Right lobe of liver (tissue), 6 donors: Measurements from ENCODE around the gene PIEZO2. TPM values are rescaled to one million over a fixed set of nuclear protein-coding genes. Genes with fewer than 3 reads are reported as not detected.

Source experiments
- ATAC-seq, 4 donors: fragments of 200-7000 bp; cut with Tn5 transposase; one replicate each; pipeline ENCODE4 v1.9.1; 2020; ENCODE audit warnings: mild to moderate bottlenecking in 4 of 4, moderate library complexity in 4 of 4
- DNase-seq, 3 donors: peaks; one replicate each; pipeline ENCODE4 v3.0.0-alpha.2; 2020
- H3K27ac ChIP-seq, 3 donors: fragments of 200-600 bp; one replicate each; pipeline ENCODE4 v1.8.0; 2022
- H3K27me3 ChIP-seq, 2 donors: fragments of 200-600 bp; one replicate each; pipeline ENCODE4 v1.8.0; 2022
- H3K36me3 ChIP-seq, 4 donors: fragments of 200-600 bp; sonication (generic) in 1 of 4; one replicate each; pipeline versions ENCODE4 v1.5.1 to v1.8.0; 2017 to 2022; ENCODE audit warnings: control low read depth in 1 of 4
- H3K4me1 ChIP-seq, 4 donors: fragments of 200-600 bp; sonication (generic) in 1 of 4; one replicate each; pipeline versions ENCODE4 v1.5.1 to v1.8.0; 2017 to 2022; ENCODE audit warnings: control low read depth in 1 of 4
- H3K4me3 ChIP-seq, 3 donors: fragments of 200-600 bp; one replicate each; pipeline ENCODE4 v1.8.0; 2022
- H3K9me3 ChIP-seq, 4 donors: fragments of 200-600 bp; sonication (generic) in 1 of 4; one replicate each; pipeline versions ENCODE4 v1.5.1 to v1.8.0; 2017 to 2022; ENCODE audit warnings: control low read depth in 1 of 4
- CTCF ChIP-seq, 4 donors: fragments of 200-600 bp in 3 of 4; fragments of 450-650 bp in 1 of 4; IDR thresholded peaks; one replicate each; pipeline versions ENCODE4 v1.5.1 to v1.8.0; 2016 to 2022; ENCODE audit warnings: antibody characterized with exemption in 4 of 4, mild to moderate bottlenecking in 2 of 4
- POLR2A ChIP-seq: fragments of 450-650 bp; IDR thresholded peaks from one replicate; pipeline ENCODE4 v1.6.1; 2017; ENCODE audit warnings: antibody characterized with exemption, mild to moderate bottlenecking
- WGBS: methylation state at CpG from one replicate; pipeline ENCODE4 v1.1.6; 2018; ENCODE audit warnings: low coverage, low lambda C conversion rate; ENCODE audit not compliant: insufficient coverage; ENCODE audit errors: missing lambda C conversion rate; 5-methylcytosine and 5-hydroxymethylcytosine counted together
- intact Hi-C, 2 donors: fragments of 100-400 bp; cut with DNase I; formaldehyde crosslinking; loops; one replicate each; pipeline versions ENCODE4 v1.11.2 to v1.14.1; 2022
- total RNA-seq, 6 experiments: library from RNA; depleted of rRNA in 2 of 6; stranded (reverse); fragments of >200 nt in 2 of 6; fragmentation: NEBNext Ultra II Directional in 3 of 6; extraction: Animal tissue kit (Norgen Biotek cat#: 25700) in 3 of 6; gene quantifications; one replicate each; pipeline versions ENCODE4 v1.1.0 to v1.2.4, GENCODE V29; 2016 to 2023
- donor health status: DM: no; HTN: yes; CAD: no.
- donor health status: DM: no; HTN: no; CAD: no.
- donor health status: DM: no; HTN: no; CAD: no.
- donor health status: DM: no; HTN: yes; CAD: no.
- donor health status: DM: no; HTN: yes; CAD: no.

Gene PIEZO2
- total RNA-seq, 6 experiments from 2014 or later = 6.6 to 16.9 (median 10.1) TPM

- DNase-seq = no peak
- Histone ChIP-seq H3K4me3 (no peak overlapping the region), H3K4me1 (no peaks in the 10 kb centered on the region), H3K36me3 (no peaks in the 10 kb centered on the region), H3K9me3 (peaks cover 2 to 10% (median 8%) of the 10 kb centered on the region in 4 donors), H3K27me3 (no peaks in the 10 kb centered on the region), H3K27ac (no peak overlapping the region)
- 96% methylated on average over 5 of the region's 5 CpGs for WGBS
- TF ChIP-seq CTCF (IDR thresholded peaks at IDR 0.05) (no peak), POLR2A (no peak)
- intact Hi-C loops = loop anchor here (10.0 kb wide), 2 partner anchors 56 to 174 kb away; no protein-coding TSS in a partner anchor
- no peak for ATAC-seq
These were observed 200.9 kb downstream of the PIEZO2 start for GRCh38 chr18:10948421-10948820.

GRCh38 chr18:10946058-10946457 lies 203.3 kb downstream of the PIEZO2 start:
- intact Hi-C loops = loop anchor here (10.0 kb wide), 2 partner anchors 59 to 171 kb away; no protein-coding TSS in a partner anchor
- H3K36me3 ChIP-seq = no peaks in the 10 kb centered on the region
- no peaks in the 10 kb centered on the region for H3K27me3 ChIP-seq
- H3K27ac ChIP-seq = no peak overlapping the region
- DNase-seq (no peak), ATAC-seq (no peak)
- H3K4me3 ChIP-seq = no peak overlapping the region
- H3K4me1 ChIP-seq = no peaks in the 10 kb centered on the region
- TF ChIP-seq CTCF (IDR thresholded peaks at IDR 0.05) (no peak), POLR2A (no peak)
- peaks cover 2 to 10% (median 8%) of the 10 kb centered on the region in 4 donors for H3K9me3 ChIP-seq

GRCh38 chr18:10942998-10943397 lies 206.4 kb downstream of the PIEZO2 start:
- Histone ChIP-seq H3K27me3 (no peaks in the 10 kb centered on the region), H3K27ac (no peak overlapping the region), H3K4me3 (no peak overlapping the region), H3K9me3 (peaks cover 2 to 10% (median 8%) of the 10 kb centered on the region in 4 donors), H3K36me3 (no peaks in the 10 kb centered on the region), H3K4me1 (no peaks in the 10 kb centered on the region)
- DNase-seq (no peak), ATAC-seq (no peak)
- WGBS = 80% methylated on average over 1 of the region's 4 CpGs
- intact Hi-C loops = loop anchor here (10.0 kb wide), 2 partner anchors 62 to 168 kb away; no protein-coding TSS in a partner anchor
- TF ChIP-seq CTCF (IDR thresholded peaks at IDR 0.05) = no peak
- TF ChIP-seq POLR2A = no peak

GRCh38 chr18:10939822-10940221 lies 209.5 kb downstream of the PIEZO2 start:
- DNase-seq (no peak), ATAC-seq (no peak)
- TF ChIP-seq POLR2A (no peak), CTCF (IDR thresholded peaks at IDR 0.05) (no peak)
- Histone ChIP-seq H3K9me3 (no peaks in the 10 kb centered on the region), H3K27me3 (no peaks in the 10 kb centered on the region), H3K4me1 (no peaks in the 10 kb centered on the region), H3K4me3 (no peak overlapping the region), H3K36me3 (no peaks in the 10 kb centered on the region), H3K27ac (no peak overlapping the region)
- 89% methylated on average over 6 of the region's 6 CpGs for WGBS
- intact Hi-C loops = loop anchor here (10.0 kb wide), 2 partner anchors 65 to 165 kb away; no protein-coding TSS in a partner anchor
